ENCODE results near the gene FUOM.

GRCh38 chr10:133358925-133359310 lies 1.1 kb upstream of the FUOM start:
- no peak for TF ChIP-seq CTCF (conservative IDR thresholded peaks at IDR 0.05; ENCODE audit: low read depth, low read length)
- no peak for TF ChIP-seq EZH2 (IDR thresholded peaks at IDR 0.05; ENCODE audit: borderline replicate concordance, low read depth, low read length, poor library complexity, severe bottlenecking)

All from A673 (cell line).